ENCODE data around the gene STRN. TPM values are rescaled to one million over a fixed set of nuclear protein-coding genes. Genes with fewer than 3 reads are reported as not detected.

STRN gene
- total and polyA plus RNA-seq, 2 of the 13 experiments (the other 11 are each of a cell fraction or from before 2014, with no cell fraction given) = 10.4 to 19.3 TPM

GRCh38 chr2:36965751-36966369 lies 476 bp downstream of the STRN start (continued):
- TF ChIP-seq SRSF1 (optimal IDR thresholded peaks at IDR 0.05; ENCODE audit: low read depth, low read length) (no peak), HNRNPL (IDR thresholded peaks at IDR 0.05; ENCODE audit: low read depth, low read length) (no peak), ISL2 (CRISPR knock-in tag; IDR thresholded peaks at IDR 0.05) (no peak), FOXM1 (CRISPR knock-in tag; IDR thresholded peaks at IDR 0.05) (no peak), RARA (CRISPR knock-in tag; IDR thresholded peaks at IDR 0.05) (peak; percentile 29; the same call in 1 of the 2 replicates), HDAC1 (CRISPR knock-in tag; IDR thresholded peaks at IDR 0.05) (peak; percentile 68), ZNF878 (CRISPR knock-in tag; IDR thresholded peaks at IDR 0.05) (no peak), ZFY (CRISPR knock-in tag; IDR thresholded peaks at IDR 0.05) (no peak), EEA1 (CRISPR knock-in tag; IDR thresholded peaks at IDR 0.05; ENCODE audit: borderline replicate concordance) (no peak), ZNF841 (CRISPR knock-in tag; IDR thresholded peaks at IDR 0.05; ENCODE audit: borderline replicate concordance) (no peak), MATR3 (CRISPR knock-in tag; IDR thresholded peaks at IDR 0.05) (no peak), BCLAF1 (IDR thresholded peaks at IDR 0.05) (no peak), ZNF761 (CRISPR knock-in tag; conservative IDR thresholded peaks at IDR 0.05) (no peak), ZFP91 (CRISPR knock-in tag; IDR thresholded peaks at IDR 0.05; ENCODE audit: borderline replicate concordance) (peak; percentile 6), U2AF1 (optimal IDR thresholded peaks at IDR 0.05; ENCODE audit: low read depth, low read length) (no peak), ZSCAN30 (CRISPR knock-in tag; IDR thresholded peaks at IDR 0.05) (no peak), ZNF570 (CRISPR knock-in tag; IDR thresholded peaks at IDR 0.05; ENCODE audit: borderline replicate concordance) (no peak)
- TF ChIP-seq, protein P1, sequence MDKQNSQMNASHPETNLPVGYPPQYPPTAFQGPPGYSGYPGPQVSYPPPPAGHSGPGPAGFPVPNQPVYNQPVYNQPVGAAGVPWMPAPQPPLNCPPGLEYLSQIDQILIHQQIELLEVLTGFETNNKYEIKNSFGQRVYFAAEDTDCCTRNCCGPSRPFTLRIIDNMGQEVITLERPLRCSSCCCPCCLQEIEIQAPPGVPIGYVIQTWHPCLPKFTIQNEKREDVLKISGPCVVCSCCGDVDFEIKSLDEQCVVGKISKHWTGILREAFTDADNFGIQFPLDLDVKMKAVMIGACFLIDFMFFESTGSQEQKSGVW (CRISPR knock-in tag; IDR thresholded peaks at IDR 0.05; ENCODE audit: borderline replicate concordance) = no peak
- TF ChIP-seq, protein P2, sequence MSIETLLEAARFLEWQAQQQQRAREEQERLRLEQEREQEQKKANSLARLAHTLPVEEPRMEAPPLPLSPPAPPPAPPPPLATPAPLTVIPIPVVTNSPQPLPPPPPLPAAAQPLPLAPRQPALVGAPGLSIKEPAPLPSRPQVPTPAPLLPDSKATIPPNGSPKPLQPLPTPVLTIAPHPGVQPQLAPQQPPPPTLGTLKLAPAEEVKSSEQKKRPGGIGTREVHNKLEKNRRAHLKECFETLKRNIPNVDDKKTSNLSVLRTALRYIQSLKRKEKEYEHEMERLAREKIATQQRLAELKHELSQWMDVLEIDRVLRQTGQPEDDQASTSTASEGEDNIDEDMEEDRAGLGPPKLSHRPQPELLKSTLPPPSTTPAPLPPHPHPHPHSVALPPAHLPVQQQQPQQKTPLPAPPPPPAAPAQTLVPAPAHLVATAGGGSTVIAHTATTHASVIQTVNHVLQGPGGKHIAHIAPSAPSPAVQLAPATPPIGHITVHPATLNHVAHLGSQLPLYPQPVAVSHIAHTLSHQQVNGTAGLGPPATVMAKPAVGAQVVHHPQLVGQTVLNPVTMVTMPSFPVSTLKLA (IDR thresholded peaks at IDR 0.05) = no peak
